ENCODE data around the gene FGD4. TPM values are rescaled to one million over a fixed set of nuclear protein-coding genes. Genes with fewer than 3 reads are reported as not detected.

The FGD4 gene
- total and polyA plus RNA-seq, 9 of the 15 experiments (the other 6 are each of a cell fraction or from before 2014, with no cell fraction given), result 0.05 to 0.51 (median 0.27) TPM

DNA sequence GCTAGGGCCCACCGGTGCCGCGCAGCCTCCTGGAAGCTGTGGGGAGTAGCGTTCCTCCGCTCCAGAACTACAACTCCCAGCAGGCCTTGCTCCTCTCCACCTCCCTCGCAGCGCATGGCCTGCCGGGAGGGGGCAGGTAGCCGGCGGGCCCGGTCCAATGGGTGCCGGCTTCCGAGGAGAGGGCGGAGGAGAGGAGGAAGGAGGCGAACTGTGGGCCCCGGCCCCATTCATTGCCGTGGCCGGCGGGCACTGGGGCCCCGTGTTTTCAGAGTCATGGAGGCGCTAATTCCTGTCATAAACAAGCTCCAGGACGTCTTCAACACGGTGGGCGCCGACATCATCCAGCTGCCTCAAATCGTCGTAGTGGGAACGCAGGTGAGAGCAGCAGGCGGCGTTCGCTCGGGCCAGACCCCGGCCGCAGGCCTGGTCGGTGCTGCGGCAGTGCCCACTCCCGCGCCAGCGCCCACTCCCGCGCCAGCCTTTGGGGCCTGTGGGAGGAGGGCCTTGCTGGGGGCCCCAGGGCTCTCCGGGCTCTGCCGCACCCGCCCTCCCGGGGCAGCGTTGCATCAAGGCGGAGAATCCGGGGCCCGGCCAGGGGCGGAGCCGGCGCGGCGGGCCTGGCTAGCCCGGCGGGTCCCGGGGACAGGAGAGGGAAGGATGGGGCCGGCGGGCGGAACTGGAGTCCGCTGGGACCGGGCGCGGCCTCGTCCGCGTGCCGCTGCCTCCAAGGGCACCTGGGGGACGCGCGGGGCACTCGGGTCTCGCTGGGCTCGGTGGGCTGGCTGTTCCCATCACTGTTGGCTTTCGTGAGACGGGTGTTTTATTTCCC lies 279.9 kb downstream of the FGD4 start, which contains the start of gene DNM1L (continued):
- TF ChIP-seq GTF2A2 (tag; IDR thresholded peaks at IDR 0.05), result no peak
- no peak for TF ChIP-seq STAG1 (CRISPR knock-in tag; IDR thresholded peaks at IDR 0.05; ENCODE audit: borderline replicate concordance)
- peak; percentile 34; the same call in 1 of the 2 replicates for TF ChIP-seq NKRF (IDR thresholded peaks at IDR 0.05; ENCODE audit: borderline replicate concordance)
- no peak for TF ChIP-seq ATF1 (CRISPR knock-in tag; IDR thresholded peaks at IDR 0.05)
- peak; percentile 72 for TF ChIP-seq ATF1 (tag; IDR thresholded peaks at IDR 0.05)
- peak; percentile 92 for TF ChIP-seq ETS1 (conservative IDR thresholded peaks at IDR 0.05; ENCODE audit: control insufficient read depth, low read depth, low read length)
- TF ChIP-seq TBP (optimal IDR thresholded peaks at IDR 0.05; ENCODE audit: low read depth, low read length), result peak; percentile 89
- TF ChIP-seq NR4A1 (CRISPR knock-in tag; IDR thresholded peaks at IDR 0.05), result no peak
- no peak for TF ChIP-seq NR4A1 (tag; IDR thresholded peaks at IDR 0.05)
- no peak for TF ChIP-seq ADNP (tag; IDR thresholded peaks at IDR 0.05)
- no peak for TF ChIP-seq ZNF561 (CRISPR knock-in tag; conservative IDR thresholded peaks at IDR 0.05)
- no peak for TF ChIP-seq MEF2A (IDR thresholded peaks at IDR 0.05; ENCODE audit: control insufficient read depth, low read depth, low read length)
- peak; percentile 85; the same call in 1 of the 2 replicates for TF ChIP-seq THAP12 (CRISPR knock-in tag; IDR thresholded peaks at IDR 0.05)
- peak; percentile 98 for TF ChIP-seq ZNF143 (CRISPR knock-in tag; IDR thresholded peaks at IDR 0.05)
- TF ChIP-seq GMEB1 (CRISPR knock-in tag; IDR thresholded peaks at IDR 0.05), result no peak
- no peak for TF ChIP-seq IRF9 (tag; IDR thresholded peaks at IDR 0.05)
- TF ChIP-seq ZNF77 (CRISPR knock-in tag; IDR thresholded peaks at IDR 0.05), result no peak
- no peak for TF ChIP-seq DIDO1 (tag; IDR thresholded peaks at IDR 0.05; ENCODE audit: low read depth)

Data from K562 (cell line).